HG03558 (cell line): Measurements from ENCODE around the gene TMEM174.

Experiments
- ATAC-seq: cut with Tn5 transposase; IDR thresholded peaks from one replicate; pipeline ENCODE4 v1.9.1; 2021; ENCODE audit warnings: moderate number of reproducible peaks; ENCODE audit not compliant: unreplicated experiment; ENCODE audit errors: extremely low read depth

The TMEM174 gene

DNA sequence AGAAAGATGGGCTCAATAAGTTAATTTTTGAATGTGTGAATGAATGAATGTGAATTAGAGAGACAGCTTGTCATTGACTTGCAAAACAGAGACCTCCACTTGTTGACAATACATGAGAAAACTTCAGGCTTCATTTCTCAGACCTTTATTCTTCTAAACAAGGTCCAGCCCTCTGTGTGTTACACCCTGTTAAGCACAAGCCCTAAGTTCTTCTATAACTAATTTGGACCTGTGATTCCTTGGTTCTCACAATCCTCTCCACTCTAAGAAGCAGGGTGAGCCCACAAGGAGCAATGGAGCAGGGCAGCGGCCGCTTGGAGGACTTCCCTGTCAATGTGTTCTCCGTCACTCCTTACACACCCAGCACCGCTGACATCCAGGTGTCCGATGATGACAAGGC is at the start of gene TMEM174:
TMEM174 (plus strand) TSS at position 243 of the 400 bp plus-strand sequence; CDS start at position 294, 51 bp downstream.
- no peak for ATAC-seq

DNA sequence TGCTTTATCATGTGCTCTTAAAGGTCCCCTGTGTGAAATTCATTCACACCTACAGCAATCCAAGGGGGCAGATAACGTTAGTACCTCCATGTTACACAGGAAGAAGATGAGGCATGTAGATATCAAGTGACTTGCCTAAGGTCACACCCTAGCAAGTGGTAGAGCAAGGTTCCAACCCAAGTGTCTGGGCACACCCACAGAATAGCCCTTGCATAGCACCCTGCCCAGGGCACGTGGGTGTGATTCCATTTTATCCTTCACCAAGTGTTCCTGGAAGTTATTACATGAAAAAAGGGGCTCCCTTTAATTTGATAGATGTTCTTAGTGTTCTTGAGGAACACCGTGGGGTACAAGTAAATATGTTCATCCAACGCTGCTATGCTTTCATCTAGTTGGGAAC is 47.7 kb upstream of the TMEM174 start:
- ATAC-seq = no peak

- no peak for ATAC-seq
These were observed 46.6 kb upstream of the TMEM174 start for GRCh38 chr5:73126381-73126780.

DNA sequence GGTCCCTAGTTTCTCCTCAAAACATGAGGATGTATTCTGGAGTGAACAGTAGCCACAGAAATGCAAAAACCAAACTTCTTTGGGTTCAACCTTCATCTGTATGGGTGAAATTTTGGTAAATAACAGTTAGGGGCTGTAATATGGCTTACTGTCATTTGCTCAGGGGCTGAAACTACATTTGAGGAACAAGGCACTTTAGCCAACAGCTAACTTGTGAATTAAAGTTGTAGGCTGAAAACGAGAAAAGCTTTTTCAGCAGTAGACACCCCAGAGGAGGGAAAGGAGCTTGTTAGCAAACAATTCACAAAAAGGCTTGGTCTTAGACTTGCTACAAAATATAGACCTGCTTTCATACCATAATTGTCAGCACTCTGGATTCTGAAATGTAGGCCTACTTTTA is 46.0 kb upstream of the TMEM174 start:
- ATAC-seq = no peak

GRCh38 chr5:73129143-73129542 is 43.9 kb upstream of the TMEM174 start:
- no peak for ATAC-seq

DNA sequence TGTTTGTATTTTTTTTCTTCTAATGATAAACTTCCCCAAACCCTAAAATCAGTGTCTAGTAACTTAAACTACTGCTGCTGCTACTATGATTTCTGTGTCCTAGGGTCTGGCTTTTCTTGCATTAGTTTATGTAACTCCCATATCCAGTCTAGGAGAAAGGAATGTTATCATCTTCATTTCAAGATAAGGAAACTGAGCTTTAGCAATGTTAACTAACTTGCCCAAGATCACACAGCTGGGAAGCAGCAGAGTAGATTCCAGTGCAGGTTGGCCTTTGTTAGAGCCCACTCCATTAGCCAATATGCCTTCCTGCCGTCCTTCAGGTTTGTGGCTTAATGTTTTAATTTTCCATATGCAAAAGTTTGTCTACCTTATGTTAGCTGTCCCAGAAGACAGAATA is 42.2 kb upstream of the TMEM174 start:
- no peak for ATAC-seq

GRCh38 chr5:73131711-73132425 is 41.1 kb upstream of the TMEM174 start:
- no peak for ATAC-seq

GRCh38 chr5:73132759-73133158 is 40.2 kb upstream of the TMEM174 start:
- no peak for ATAC-seq

GRCh38 chr5:73135021-73135420 is 38.0 kb upstream of the TMEM174 start:
- no peak for ATAC-seq

DNA sequence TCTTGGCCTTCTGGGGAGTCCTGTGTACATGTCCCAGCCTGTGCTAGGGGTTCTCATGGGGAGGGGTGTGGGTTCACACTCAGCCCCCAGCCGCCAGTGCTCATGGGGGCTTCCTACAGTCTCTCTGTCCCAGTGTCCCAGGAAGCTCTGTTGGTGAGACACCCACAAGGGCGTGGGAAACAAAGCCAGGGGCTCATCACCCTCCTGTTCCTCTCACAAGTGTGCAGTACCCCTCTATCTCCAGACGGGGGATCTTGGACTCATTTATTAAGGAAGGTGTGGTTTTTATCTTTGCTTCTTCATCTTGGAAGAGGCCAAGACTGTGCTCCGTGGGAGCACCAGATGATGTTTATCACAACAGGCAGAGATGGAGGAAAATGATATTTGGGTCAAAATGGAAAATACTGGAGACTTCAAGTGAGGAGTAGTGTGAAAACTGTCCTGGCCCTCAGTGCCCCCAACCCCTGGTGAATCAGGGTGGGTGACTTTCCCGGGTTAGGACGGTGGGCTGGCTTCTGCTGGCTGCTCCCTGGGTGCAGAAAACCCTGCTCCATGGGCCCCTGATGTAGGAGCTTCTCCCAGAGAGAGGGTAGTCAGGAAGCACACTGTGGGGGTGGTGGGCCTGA is 37.5 kb upstream of the TMEM174 start:
- no peak for ATAC-seq

DNA sequence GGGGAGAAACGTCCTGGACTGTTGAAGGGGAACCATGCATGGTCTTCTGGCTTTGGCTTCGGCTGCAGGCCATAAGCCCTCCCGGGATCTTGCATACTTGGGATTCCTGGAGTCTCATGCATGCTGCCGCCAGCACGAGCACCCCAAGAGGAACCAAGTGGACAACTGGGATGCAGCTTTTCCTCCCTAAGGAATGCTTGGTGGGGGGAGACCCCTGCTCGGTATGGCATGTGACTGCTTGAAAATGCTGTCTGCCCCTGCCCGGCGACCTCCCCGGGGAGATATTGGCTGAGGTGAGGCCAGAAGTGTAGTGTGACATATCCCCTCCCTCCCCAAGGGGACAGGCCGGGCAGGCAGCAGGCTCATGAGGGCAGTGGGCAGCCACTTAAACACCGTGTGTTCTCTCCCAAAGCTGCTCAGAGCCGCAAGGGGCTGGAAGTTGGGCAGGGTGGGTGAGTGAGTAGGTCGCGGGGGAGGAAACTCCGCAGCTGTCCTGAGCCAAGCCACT is 36.9 kb upstream of the TMEM174 start:
- ATAC-seq = no peak

GRCh38 chr5:73137563-73138530 is 35.1 kb upstream of the TMEM174 start:
- no peak for ATAC-seq

DNA sequence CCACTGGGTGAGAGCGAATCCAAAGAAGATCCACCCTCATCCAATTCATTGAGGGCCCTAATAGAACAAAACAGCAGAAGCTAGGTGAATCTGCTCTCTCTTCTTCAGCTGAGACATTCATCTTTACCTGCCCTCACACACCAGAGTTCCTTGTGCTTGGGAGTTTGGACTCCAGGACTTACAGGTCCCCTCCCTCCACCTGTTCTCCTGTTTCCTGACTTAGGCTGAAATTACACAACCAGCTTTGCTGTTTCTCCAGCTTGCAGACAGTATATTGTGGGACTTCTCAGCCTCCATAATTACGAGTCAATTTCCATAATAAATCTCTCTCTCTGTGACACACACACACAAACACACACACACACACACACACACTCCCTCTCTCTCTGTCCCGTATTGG is 33.5 kb upstream of the TMEM174 start:
- no peak for ATAC-seq

- ATAC-seq = no peak
These were observed 32.2 kb upstream of the TMEM174 start for GRCh38 chr5:73140801-73141200.

DNA sequence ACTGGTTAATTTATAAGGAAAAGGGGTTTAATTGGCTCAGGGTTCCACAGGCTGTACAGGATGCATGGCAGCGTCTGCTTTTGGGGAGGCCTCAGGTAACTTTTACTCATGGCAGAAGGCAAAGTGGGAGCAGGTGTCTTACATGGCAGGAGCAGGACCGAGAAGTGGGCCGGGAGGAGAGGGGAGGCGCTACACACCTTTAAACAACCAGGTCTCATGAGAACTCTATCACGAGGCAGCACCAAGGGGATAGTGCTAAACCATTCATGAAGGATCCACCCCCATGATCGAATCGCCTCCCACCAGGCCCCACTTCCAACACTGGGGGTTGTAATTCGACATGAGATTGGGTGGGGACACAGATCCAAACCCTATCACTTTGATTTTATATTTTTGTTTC is 31.0 kb upstream of the TMEM174 start:
- no peak for ATAC-seq

DNA sequence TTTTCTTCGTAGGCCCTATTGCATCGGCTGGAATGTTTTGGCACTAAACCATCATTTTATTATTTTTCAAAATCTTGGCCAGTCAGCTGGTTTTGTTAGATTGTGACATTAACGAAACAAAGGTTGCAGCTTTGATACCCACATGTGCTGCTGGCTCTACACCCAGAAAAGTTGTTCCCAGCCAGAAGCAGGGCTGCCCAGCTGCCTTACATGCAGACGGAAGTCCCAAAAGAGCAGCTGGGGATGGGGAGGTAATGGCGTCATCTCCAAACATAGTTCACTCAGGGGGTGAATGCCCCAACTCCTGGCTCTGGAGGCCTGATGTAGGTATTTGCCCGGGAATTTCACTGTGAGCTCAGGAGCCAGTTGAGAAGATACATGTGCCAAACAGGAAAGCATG is 29.3 kb upstream of the TMEM174 start:
- ATAC-seq = no peak

DNA sequence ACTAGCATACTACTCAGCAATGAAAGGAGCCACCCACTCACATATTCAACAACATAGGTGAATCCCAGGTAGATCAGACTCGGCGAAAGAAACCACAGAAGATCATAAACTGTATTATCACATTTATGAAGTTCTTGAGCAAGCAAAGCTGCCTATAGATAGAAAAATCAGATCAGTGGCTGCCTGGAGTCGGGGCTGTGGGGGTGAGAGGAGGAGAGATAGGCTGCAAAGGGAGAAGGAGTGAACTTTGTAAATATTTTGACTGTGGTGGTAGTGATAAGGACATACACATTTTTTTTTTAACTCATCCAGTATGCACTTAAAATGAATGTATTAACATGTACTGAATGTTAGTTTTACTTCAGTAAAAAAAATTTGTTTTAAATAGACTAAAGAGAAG is 23.5 kb upstream of the TMEM174 start:
- no peak for ATAC-seq

DNA sequence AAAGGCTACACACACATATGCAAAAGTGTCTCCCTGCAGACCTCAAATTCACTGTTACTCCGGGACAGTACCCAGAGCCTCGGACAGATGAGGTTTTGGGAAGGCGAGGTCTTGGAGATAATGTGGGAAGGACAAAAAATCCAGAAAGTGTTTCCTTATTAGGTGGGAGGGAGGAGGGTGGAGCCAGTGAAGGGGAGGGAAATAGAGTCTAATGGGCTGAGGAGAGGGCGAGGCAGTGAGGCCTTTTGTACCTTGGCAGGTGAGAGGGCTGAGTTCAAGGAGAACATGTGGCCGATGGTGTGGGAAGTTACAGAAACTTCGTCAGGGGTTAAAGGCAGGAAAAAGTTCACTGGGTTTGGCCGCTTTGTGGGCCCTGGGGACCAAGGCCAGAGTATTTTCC is 22.1 kb upstream of the TMEM174 start:
- ATAC-seq = no peak

GRCh38 chr5:73151766-73152410 is 21.1 kb upstream of the TMEM174 start:
- ATAC-seq = no peak
